ENCODE results near the gene PSENEN. TPM values are rescaled to one million over a fixed set of nuclear protein-coding genes. Genes with fewer than 3 reads are reported as not detected.

PSENEN gene
- total RNA-seq, 6 experiments from 2014 or later = 24.2 to 42.9 (median 35.8) TPM

DNA sequence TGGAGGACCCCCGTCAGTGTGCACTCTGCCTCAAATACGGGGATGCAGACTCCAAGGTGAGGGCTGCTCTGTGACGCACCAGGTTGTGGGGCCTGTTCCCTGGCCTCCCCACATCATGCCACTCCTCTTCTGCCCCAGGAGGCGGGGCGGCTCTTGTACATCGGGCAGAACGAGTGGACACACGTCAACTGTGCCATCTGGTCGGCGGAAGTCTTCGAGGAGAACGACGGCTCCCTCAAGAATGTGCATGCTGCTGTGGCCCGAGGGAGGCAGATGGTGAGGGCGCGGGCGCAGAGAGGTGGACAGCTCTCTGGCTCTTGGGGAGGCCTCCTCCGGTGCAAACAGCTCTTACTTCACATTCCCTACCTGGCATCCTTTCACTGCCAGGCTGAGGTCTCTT, 16.4 kb upstream of the PSENEN start:
- Histone ChIP-seq H3K4me1 (no peaks in the 10 kb centered on the region), H3K27me3 (no peaks in the 10 kb centered on the region), H3K27ac (no peak overlapping the region), H3K4me3 (no peak overlapping the region), H3K9me3 (no peaks in the 10 kb centered on the region), H3K36me3 (peaks cover 11 to 95% (median 56%) of the 10 kb centered on the region in 4 donors)
- ATAC-seq (no peak), DNase-seq (no peak)
- TF ChIP-seq, protein P1, sequence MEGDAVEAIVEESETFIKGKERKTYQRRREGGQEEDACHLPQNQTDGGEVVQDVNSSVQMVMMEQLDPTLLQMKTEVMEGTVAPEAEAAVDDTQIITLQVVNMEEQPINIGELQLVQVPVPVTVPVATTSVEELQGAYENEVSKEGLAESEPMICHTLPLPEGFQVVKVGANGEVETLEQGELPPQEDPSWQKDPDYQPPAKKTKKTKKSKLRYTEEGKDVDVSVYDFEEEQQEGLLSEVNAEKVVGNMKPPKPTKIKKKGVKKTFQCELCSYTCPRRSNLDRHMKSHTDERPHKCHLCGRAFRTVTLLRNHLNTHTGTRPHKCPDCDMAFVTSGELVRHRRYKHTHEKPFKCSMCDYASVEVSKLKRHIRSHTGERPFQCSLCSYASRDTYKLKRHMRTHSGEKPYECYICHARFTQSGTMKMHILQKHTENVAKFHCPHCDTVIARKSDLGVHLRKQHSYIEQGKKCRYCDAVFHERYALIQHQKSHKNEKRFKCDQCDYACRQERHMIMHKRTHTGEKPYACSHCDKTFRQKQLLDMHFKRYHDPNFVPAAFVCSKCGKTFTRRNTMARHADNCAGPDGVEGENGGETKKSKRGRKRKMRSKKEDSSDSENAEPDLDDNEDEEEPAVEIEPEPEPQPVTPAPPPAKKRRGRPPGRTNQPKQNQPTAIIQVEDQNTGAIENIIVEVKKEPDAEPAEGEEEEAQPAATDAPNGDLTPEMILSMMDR (IDR thresholded peaks at IDR 0.05) = no peak
- TF ChIP-seq POLR2A (IDR thresholded peaks at IDR 0.05) = no peak
- 94% methylated on average over 12 of the region's 18 CpGs for WGBS (ENCODE audit: insufficient coverage, low coverage, low lambda C conversion rate, missing lambda C conversion rate)
- intact Hi-C loops (cut with DNase I) = no loop called here

DNA sequence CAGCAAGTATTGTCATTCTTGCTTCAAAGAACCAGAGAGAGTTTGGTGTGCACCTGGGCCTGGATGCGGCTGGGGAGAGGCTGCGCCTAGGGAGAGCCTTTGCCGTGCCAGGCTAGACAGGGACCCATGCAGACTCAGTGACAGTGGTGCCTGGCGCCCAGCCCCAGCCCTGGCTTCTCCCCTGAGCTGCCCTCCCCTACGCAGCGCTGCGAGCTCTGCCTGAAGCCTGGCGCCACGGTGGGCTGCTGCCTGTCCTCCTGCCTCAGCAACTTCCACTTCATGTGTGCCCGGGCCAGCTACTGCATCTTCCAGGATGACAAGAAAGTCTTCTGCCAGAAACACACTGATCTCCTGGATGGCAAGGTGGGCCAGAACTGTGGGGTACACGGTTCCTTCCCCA, 15.7 kb upstream of the PSENEN start:
- Histone ChIP-seq H3K27ac (no peak overlapping the region), H3K4me1 (no peaks in the 10 kb centered on the region), H3K27me3 (no peaks in the 10 kb centered on the region), H3K36me3 (peaks cover 11 to 93% (median 50%) of the 10 kb centered on the region in 4 donors), H3K4me3 (no peak overlapping the region), H3K9me3 (no peaks in the 10 kb centered on the region)
- DNase-seq (peak in 1 of 3 donors; percentile 18), ATAC-seq (no peak)
- intact Hi-C loops (cut with DNase I) = no loop called here
- no peak for TF ChIP-seq POLR2A (IDR thresholded peaks at IDR 0.05)
- TF ChIP-seq, protein P1 (IDR thresholded peaks at IDR 0.05) = no peak
- no CpG with 5 or more reads among the region's 11 CpGs for WGBS (ENCODE audit: insufficient coverage, low coverage, low lambda C conversion rate, missing lambda C conversion rate)

DNA sequence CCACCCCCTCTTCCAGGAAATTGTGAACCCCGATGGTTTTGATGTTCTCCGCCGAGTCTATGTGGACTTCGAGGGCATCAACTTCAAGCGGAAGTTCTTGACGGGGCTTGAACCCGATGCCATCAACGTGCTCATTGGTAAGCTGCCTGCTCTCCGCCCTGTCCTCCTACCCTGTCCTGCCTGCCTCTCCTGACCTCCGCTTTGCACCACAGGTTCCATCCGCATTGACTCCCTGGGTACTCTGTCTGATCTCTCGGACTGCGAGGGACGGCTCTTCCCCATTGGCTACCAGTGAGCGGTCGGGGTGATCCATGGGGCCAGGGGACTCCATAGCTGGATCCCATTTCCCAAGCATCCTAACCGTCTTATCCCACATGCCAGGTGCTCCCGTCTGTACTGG, 15.1 kb upstream of the PSENEN start:
- DNase-seq (no peak), ATAC-seq (no peak)
- intact Hi-C loops (cut with DNase I) = no loop called here
- peaks cover 11 to 88% (median 45%) of the 10 kb centered on the region in 4 donors for H3K36me3 ChIP-seq
- TF ChIP-seq, protein P1 (IDR thresholded peaks at IDR 0.05) = no peak
- no peak for TF ChIP-seq POLR2A (IDR thresholded peaks at IDR 0.05)
- no peak overlapping the region for H3K27ac ChIP-seq
- WGBS (ENCODE audit: insufficient coverage, low coverage, low lambda C conversion rate, missing lambda C conversion rate) = 93% methylated on average over 11 of the region's 18 CpGs
- H3K4me1 ChIP-seq = no peaks in the 10 kb centered on the region
- H3K4me3 ChIP-seq = no peak overlapping the region
- H3K27me3 ChIP-seq = no peaks in the 10 kb centered on the region
- H3K9me3 ChIP-seq = no peaks in the 10 kb centered on the region

DNA sequence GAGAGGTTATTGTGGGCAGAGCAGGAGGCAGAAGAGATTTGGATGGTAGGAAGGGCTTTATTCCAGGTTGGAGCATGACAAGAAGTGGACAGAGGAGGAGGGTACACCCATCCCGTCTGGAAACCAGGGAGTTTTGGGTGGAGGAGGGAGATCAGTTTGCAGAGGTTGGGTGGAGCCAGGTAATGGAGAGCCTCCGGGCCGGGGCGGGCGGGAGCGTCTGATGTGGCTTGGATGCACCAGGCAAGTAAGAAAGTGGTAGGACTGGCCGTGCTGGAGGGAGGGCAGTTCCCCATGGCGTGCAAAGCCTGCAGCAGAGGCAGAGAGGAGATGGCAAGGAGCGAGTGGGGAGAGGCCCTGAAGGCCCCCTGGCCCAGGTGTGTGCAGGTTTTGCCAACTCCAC, 14.1 kb upstream of the PSENEN start:
- WGBS (ENCODE audit: insufficient coverage, low coverage, low lambda C conversion rate, missing lambda C conversion rate) = 83% methylated on average over 9 of the region's 9 CpGs
- Histone ChIP-seq H3K9me3 (no peaks in the 10 kb centered on the region), H3K4me1 (no peaks in the 10 kb centered on the region), H3K27ac (no peak overlapping the region), H3K36me3 (peaks cover 11 to 77% (median 34%) of the 10 kb centered on the region in 4 donors), H3K27me3 (no peaks in the 10 kb centered on the region), H3K4me3 (no peak overlapping the region)
- intact Hi-C loops (cut with DNase I) = no loop called here
- no peak for TF ChIP-seq POLR2A (IDR thresholded peaks at IDR 0.05)
- TF ChIP-seq, protein P1 (IDR thresholded peaks at IDR 0.05) = no peak
- DNase-seq = no peak
- no peak for ATAC-seq

Measured in right lobe of liver (tissue), 6 donors.